Measurements from ENCODE around the gene PSD2.

PSD2 gene

GRCh38 chr5:139767960-139768359, 27.6 kb upstream of the PSD2 start:
- peaks cover 3% of the 10 kb centered on the region for H3K27me3 ChIP-seq (ENCODE audit: control insufficient read depth, insufficient read depth, low read length)
- no peak overlapping the region for H3K4me3 ChIP-seq (ENCODE audit: low read depth, low read length)
- no peak overlapping the region for H3K27ac ChIP-seq
- no peak overlapping the region for H3K9ac ChIP-seq
- no peak overlapping the region for H3K4me2 ChIP-seq (ENCODE audit: low read length)
- no peaks in the 10 kb centered on the region for H3K79me2 ChIP-seq
- H3K9me3 ChIP-seq (ENCODE audit: control insufficient read depth, low read length), result no peaks in the 10 kb centered on the region
- no peak overlapping the region for H2AFZ ChIP-seq
- TF ChIP-seq CTCF (IDR thresholded peaks at IDR 0.05), result no peak
- H3K36me3 ChIP-seq (ENCODE audit: control insufficient read depth, insufficient read depth, low read length), result no peaks in the 10 kb centered on the region
- no peaks in the 10 kb centered on the region for H3K4me1 ChIP-seq

GRCh38 chr5:139768807-139769465, 26.7 kb upstream of the PSD2 start:
- Histone ChIP-seq H3K4me1 (no peaks in the 10 kb centered on the region), H3K9me3 (ENCODE audit: control insufficient read depth, low read length) (no peaks in the 10 kb centered on the region), H3K4me3 (ENCODE audit: low read depth, low read length) (no peak overlapping the region), H3K27me3 (ENCODE audit: control insufficient read depth, insufficient read depth, low read length) (peaks cover 3% of the 10 kb centered on the region), H3K36me3 (ENCODE audit: control insufficient read depth, insufficient read depth, low read length) (no peaks in the 10 kb centered on the region), H3K9ac (no peak overlapping the region), H3K27ac (no peak overlapping the region), H3K4me2 (ENCODE audit: low read length) (no peak overlapping the region), H3K79me2 (no peaks in the 10 kb centered on the region), H2AFZ (no peak overlapping the region)
- no peak for TF ChIP-seq CTCF (IDR thresholded peaks at IDR 0.05)

- H3K4me3 ChIP-seq (ENCODE audit: low read depth, low read length), result no peak overlapping the region
- H3K9ac ChIP-seq, result no peak overlapping the region
- no peak overlapping the region for H3K4me2 ChIP-seq (ENCODE audit: low read length)
- no peak overlapping the region for H2AFZ ChIP-seq
- H3K36me3 ChIP-seq (ENCODE audit: control insufficient read depth, insufficient read depth, low read length), result no peaks in the 10 kb centered on the region
- no peaks in the 10 kb centered on the region for H3K79me2 ChIP-seq
- no peak for TF ChIP-seq CTCF (IDR thresholded peaks at IDR 0.05)
- H3K27me3 ChIP-seq (ENCODE audit: control insufficient read depth, insufficient read depth, low read length), result peaks cover 3% of the 10 kb centered on the region
- no peak overlapping the region for H3K27ac ChIP-seq
- H3K4me1 ChIP-seq, result no peaks in the 10 kb centered on the region
- no peaks in the 10 kb centered on the region for H3K9me3 ChIP-seq (ENCODE audit: control insufficient read depth, low read length)
Measured at GRCh38 chr5:139769477-139769876, 26.1 kb upstream of the PSD2 start.

DNA sequence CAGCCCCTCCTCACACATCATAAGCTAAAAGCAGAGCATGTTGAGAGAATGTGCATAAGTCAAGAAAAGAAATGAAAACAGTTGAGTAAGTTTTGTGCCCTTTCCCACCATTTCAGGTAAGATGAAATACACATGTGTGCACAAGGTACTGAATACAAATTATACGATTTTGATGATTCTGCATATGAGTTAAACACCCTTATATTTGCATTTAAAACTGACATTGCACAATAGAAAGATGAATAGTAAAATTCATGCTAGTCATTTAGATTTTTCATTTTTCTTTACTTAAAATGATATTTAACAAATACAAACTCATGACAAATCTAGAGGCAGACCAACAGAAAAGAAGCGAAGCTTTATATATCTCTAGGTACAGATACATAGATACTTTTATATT, 24.9 kb upstream of the PSD2 start:
- no peak for TF ChIP-seq CTCF (IDR thresholded peaks at IDR 0.05)
- Histone ChIP-seq H3K36me3 (ENCODE audit: control insufficient read depth, insufficient read depth, low read length) (no peaks in the 10 kb centered on the region), H3K4me1 (no peaks in the 10 kb centered on the region), H3K27me3 (ENCODE audit: control insufficient read depth, insufficient read depth, low read length) (no peaks in the 10 kb centered on the region), H2AFZ (no peak overlapping the region), H3K4me2 (ENCODE audit: low read length) (no peak overlapping the region), H3K79me2 (no peaks in the 10 kb centered on the region), H3K9me3 (ENCODE audit: control insufficient read depth, low read length) (no peaks in the 10 kb centered on the region), H3K27ac (no peak overlapping the region), H3K4me3 (ENCODE audit: low read depth, low read length) (no peak overlapping the region), H3K9ac (no peak overlapping the region)

DNA sequence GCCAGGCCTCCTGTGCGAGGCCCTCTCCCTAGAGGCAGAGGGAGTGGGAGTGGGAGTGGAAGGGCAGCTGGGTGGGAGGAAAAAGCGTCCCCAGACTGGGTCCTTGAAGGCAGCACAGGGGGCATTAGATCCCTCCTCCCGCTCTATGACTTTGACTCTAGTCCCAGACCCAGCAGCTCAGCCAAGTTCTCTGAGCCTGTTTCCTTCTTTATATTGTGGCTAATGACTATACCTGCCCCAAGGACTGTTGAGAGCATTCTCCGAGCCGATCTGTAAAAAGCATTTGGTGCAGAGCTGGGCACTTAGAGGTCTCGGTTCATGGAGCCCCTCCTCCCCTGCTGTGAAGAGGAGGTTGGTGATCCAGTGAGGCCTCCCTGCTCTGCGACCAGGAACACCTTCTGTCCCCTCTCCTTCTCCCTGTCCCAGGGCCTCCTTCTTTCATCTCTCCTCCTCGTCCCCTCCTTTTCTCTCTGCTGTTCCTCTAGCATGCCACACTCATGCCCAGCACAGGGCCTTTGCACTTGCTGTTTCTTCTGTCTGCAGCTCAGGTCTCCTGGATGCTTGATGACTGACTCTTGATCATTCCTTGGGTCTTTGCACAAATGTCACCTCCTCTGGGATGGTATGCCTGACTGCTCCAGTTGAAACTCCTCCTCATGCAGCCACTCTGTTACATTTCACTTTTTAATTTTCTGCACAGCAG, 23.4 kb upstream of the PSD2 start:
- H3K36me3 ChIP-seq (ENCODE audit: control insufficient read depth, insufficient read depth, low read length), result no peaks in the 10 kb centered on the region
- no peak for TF ChIP-seq CTCF (IDR thresholded peaks at IDR 0.05)
- H3K4me2 ChIP-seq (ENCODE audit: low read length), result no peak overlapping the region
- H3K4me1 ChIP-seq, result no peaks in the 10 kb centered on the region
- no peak overlapping the region for H3K9ac ChIP-seq
- no peaks in the 10 kb centered on the region for H3K9me3 ChIP-seq (ENCODE audit: control insufficient read depth, low read length)
- no peak overlapping the region for H2AFZ ChIP-seq
- no peak overlapping the region for H3K4me3 ChIP-seq (ENCODE audit: low read depth, low read length)
- H3K27ac ChIP-seq, result no peak overlapping the region
- H3K27me3 ChIP-seq (ENCODE audit: control insufficient read depth, insufficient read depth, low read length), result no peaks in the 10 kb centered on the region
- no peaks in the 10 kb centered on the region for H3K79me2 ChIP-seq

All from parathyroid adenoma (tissue), 2 donors.